ENCODE results near the gene BCKDHB. TPM values are rescaled to one million over a fixed set of nuclear protein-coding genes. Genes with fewer than 3 reads are reported as not detected.

The BCKDHB gene
- total RNA-seq, 1 donor from 2014 or later, result 28.4 TPM

GRCh38 chr6:80144753-80145315, 38.4 kb downstream of the BCKDHB start:
- peak; percentile 32 for ATAC-seq (ENCODE audit: poor library complexity)
- no peak for DNase-seq
- intact Hi-C loops (cut with DNase I), result no loop called here

GRCh38 chr6:80145509-80145908, 39.0 kb downstream of the BCKDHB start:
- DNase-seq (no peak), ATAC-seq (ENCODE audit: poor library complexity) (no peak)
- intact Hi-C loops (cut with DNase I), result no loop called here

GRCh38 chr6:80145921-80146320, 39.5 kb downstream of the BCKDHB start:
- intact Hi-C loops (cut with DNase I), result no loop called here
- DNase-seq (no peak), ATAC-seq (ENCODE audit: poor library complexity) (no peak)

GRCh38 chr6:80148220-80148619, 41.7 kb downstream of the BCKDHB start:
- ATAC-seq (ENCODE audit: poor library complexity) (no peak), DNase-seq (no peak)
- intact Hi-C loops (cut with DNase I), result no loop called here

- DNase-seq (no peak), ATAC-seq (ENCODE audit: poor library complexity) (peak; percentile 90)
- intact Hi-C loops (cut with DNase I), result no loop called here
Measured at GRCh38 chr6:80151635-80152034, 45.2 kb downstream of the BCKDHB start.

GRCh38 chr6:80154160-80154559, 47.7 kb downstream of the BCKDHB start:
- no peak for ATAC-seq (ENCODE audit: poor library complexity)
- intact Hi-C loops (cut with DNase I), result no loop called here
- DNase-seq, result no peak

GRCh38 chr6:80156221-80156620, 49.8 kb downstream of the BCKDHB start:
- ATAC-seq (ENCODE audit: poor library complexity) (peak; percentile 34), DNase-seq (no peak)
- intact Hi-C loops (cut with DNase I), result no loop called here

GRCh38 chr6:80158478-80158989, 52.1 kb downstream of the BCKDHB start:
- intact Hi-C loops (cut with DNase I), result no loop called here
- DNase-seq, result no peak
- no peak for ATAC-seq (ENCODE audit: poor library complexity)

GRCh38 chr6:80161434-80161833, 55.0 kb downstream of the BCKDHB start:
- ATAC-seq (ENCODE audit: poor library complexity), result no peak
- DNase-seq, result no peak
- intact Hi-C loops (cut with DNase I), result no loop called here

- DNase-seq (no peak), ATAC-seq (ENCODE audit: poor library complexity) (no peak)
- intact Hi-C loops (cut with DNase I), result no loop called here
Measured at GRCh38 chr6:80163754-80164187, 57.3 kb downstream of the BCKDHB start.

- ATAC-seq (ENCODE audit: poor library complexity) (no peak), DNase-seq (no peak)
- intact Hi-C loops (cut with DNase I), result no loop called here
Measured at GRCh38 chr6:80165143-80165542, 58.7 kb downstream of the BCKDHB start.

GRCh38 chr6:80165819-80166218, 59.3 kb downstream of the BCKDHB start:
- DNase-seq (no peak), ATAC-seq (ENCODE audit: poor library complexity) (no peak)
- intact Hi-C loops (cut with DNase I), result no loop called here

- intact Hi-C loops (cut with DNase I), result no loop called here
- ATAC-seq (ENCODE audit: poor library complexity) (peak; percentile 62), DNase-seq (no peak)
Measured at GRCh38 chr6:80170433-80170832, 64.0 kb downstream of the BCKDHB start.

GRCh38 chr6:80173411-80173810, 66.9 kb downstream of the BCKDHB start:
- intact Hi-C loops (cut with DNase I), result no loop called here
- ATAC-seq (ENCODE audit: poor library complexity), result no peak
- DNase-seq, result no peak

- no peak for ATAC-seq (ENCODE audit: poor library complexity)
- DNase-seq, result no peak
- intact Hi-C loops (cut with DNase I), result no loop called here
Measured at GRCh38 chr6:80174900-80175572, 68.6 kb downstream of the BCKDHB start.

- no peak for ATAC-seq (ENCODE audit: poor library complexity)
- intact Hi-C loops (cut with DNase I), result no loop called here
Measured at GRCh38 chr6:80179695-80180094, 73.2 kb downstream of the BCKDHB start.

GRCh38 chr6:80181352-80182081, 75.0 kb downstream of the BCKDHB start:
- DNase-seq (no peak), ATAC-seq (ENCODE audit: poor library complexity) (no peak)
- intact Hi-C loops (cut with DNase I), result no loop called here

More at GRCh38 chr6:80179695-80180094, 73.2 kb downstream of the BCKDHB start:
- no peak for DNase-seq

- no peak for ATAC-seq (ENCODE audit: poor library complexity)
- no peak for DNase-seq
- intact Hi-C loops (cut with DNase I), result no loop called here
Measured at GRCh38 chr6:80182308-80182707, 75.8 kb downstream of the BCKDHB start.

- no peak for ATAC-seq (ENCODE audit: poor library complexity)
- intact Hi-C loops (cut with DNase I), result no loop called here
Measured at GRCh38 chr6:80183019-80183795, 76.7 kb downstream of the BCKDHB start.

More at GRCh38 chr6:80183019-80183795, 76.7 kb downstream of the BCKDHB start:
- DNase-seq, result no peak

Data from Right ventricle myocardium superior (tissue), 1 donor.